ENCODE results near the gene OR2V1. TPM values are rescaled to one million over a fixed set of nuclear protein-coding genes. Genes with fewer than 3 reads are reported as not detected.
"Not testable (repeated sequence)": the region's sequence is repeated elsewhere in the genome, so short reads cannot be mapped to it uniquely, and the experiment has no call there.

OR2V1 gene
- total RNA-seq, 1 experiment from 2014 or later, result not detected

GRCh38 chr5:181161534-181162175, 30.7 kb upstream of the OR2V1 start:
- H3K4me2 ChIP-seq (ENCODE audit: low read depth, low read length, poor library complexity, severe bottlenecking), result peak overlapping the region; percentile 73
- DNase-seq, result no peak
- H3K9me3 ChIP-seq (ENCODE audit: low read length), result no peaks in the 10 kb centered on the region
- H3K9me2 ChIP-seq (replicated peaks; ENCODE audit: insufficient read depth, low read length), result no peaks in the 10 kb centered on the region
- H3K27me3 ChIP-seq (ENCODE audit: low read length), result no peaks in the 10 kb centered on the region
- H2AFZ ChIP-seq (ENCODE audit: low read length), result peak overlapping the region; percentile 96
- H3K4me1 ChIP-seq (ENCODE audit: low read length), result peaks cover 16% of the 10 kb centered on the region
- H3K36me3 ChIP-seq (ENCODE audit: insufficient read depth, low read length), result no peaks in the 10 kb centered on the region
- no peaks in the 10 kb centered on the region for H3K79me2 ChIP-seq (ENCODE audit: low read length)
- H3K4me3 ChIP-seq (ENCODE audit: low read length), result peak overlapping the region; percentile 63
- H3K27ac ChIP-seq (ENCODE audit: low read length), result peak overlapping the region; percentile 51; the same call in 1 of the 2 replicates
- H3K9ac ChIP-seq (ENCODE audit: low read length), result peak overlapping the region; percentile 72
- H4K20me1 ChIP-seq (ENCODE audit: insufficient read depth, low read depth, low read length), result no peaks in the 10 kb centered on the region

DNA sequence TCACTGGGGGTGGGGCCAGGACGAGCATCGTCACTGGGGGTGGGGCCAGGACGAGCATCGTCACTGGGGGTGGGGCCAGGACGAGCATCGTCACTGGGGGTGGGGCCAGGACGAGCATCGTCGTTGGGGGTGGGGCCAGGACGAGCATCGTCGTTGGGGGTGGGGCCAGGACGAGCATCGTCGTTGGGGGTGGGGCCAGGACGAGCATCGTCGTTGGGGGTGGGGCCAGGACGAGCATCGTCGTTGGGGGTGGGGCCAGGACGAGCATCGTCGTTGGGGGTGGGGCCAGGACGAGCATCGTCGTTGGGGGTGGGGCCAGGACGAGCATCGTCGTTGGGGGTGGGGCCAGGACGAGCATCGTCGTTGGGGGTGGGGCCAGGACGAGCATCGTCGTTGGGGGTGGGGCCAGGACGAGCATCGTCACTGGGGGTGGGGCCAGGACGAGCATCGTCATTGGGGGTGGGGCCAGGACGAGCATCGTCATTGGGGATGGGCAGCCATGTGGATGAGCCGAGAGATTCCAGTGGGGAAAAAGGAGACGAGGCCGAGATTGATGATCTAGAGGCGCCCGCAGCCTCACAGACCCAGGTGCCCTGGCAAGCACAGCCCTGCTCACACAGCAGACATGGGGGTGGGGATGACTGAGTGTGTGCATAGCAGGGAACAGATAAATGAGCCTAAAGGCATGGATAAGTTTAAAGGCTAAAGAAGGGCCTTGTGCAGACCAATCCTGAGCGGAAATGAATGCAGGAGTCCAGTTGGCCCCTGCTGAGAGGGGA, 30.0 kb upstream of the OR2V1 start:
- H3K4me3 ChIP-seq (ENCODE audit: low read length), result peak overlapping the region; percentile 63
- H3K4me2 ChIP-seq (ENCODE audit: low read depth, low read length, poor library complexity, severe bottlenecking), result peak overlapping the region; percentile 73
- H3K4me1 ChIP-seq (ENCODE audit: low read length), result peaks cover 15% of the 10 kb centered on the region
- H2AFZ ChIP-seq (ENCODE audit: low read length), result peak overlapping the region; percentile 96
- not testable (repeated sequence) for H4K20me1 ChIP-seq (ENCODE audit: insufficient read depth, low read depth, low read length); H3K36me3 ChIP-seq (ENCODE audit: insufficient read depth, low read length); H3K9me3 ChIP-seq (ENCODE audit: low read length); H3K79me2 ChIP-seq (ENCODE audit: low read length); H3K9me2 ChIP-seq (replicated peaks; ENCODE audit: insufficient read depth, low read length); H3K27me3 ChIP-seq (ENCODE audit: low read length)
- H3K27ac ChIP-seq (ENCODE audit: low read length), result peak overlapping the region; percentile 51; the same call in 1 of the 2 replicates
- peak overlapping the region; percentile 72 for H3K9ac ChIP-seq (ENCODE audit: low read length)
- peak; percentile 75 for DNase-seq

DNA sequence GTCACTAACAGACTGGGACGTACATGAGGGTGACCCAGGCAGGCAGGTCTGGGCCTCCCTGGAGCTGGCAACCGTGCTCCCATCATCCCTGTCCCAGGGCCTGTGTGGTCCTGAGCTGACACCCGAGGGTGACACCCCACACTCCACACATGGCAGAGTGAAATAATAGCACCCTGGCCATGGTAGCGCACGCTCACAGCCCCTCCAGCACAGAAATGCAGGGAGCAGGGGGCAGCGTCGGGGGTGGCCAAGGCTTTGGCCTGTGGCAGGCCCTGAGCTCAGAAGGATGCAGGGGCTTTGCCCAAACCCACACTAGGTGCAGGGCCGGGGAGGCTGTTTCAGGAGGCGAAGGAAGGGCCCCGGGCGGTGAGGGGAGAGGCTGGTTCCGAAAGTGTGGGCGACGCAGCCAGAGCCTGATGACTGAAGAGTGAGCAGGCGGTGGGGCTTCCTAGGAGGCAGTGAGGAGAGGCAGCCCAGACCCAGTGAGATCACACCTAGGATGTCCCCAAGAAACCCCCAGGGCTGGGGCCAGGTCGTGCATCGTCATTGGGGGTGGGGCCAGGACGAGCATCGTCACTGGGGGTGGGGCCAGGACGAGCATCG, 29.3 kb upstream of the OR2V1 start:
- peak overlapping the region; percentile 49; the same call in 1 of the 2 replicates for H3K27ac ChIP-seq (ENCODE audit: low read length)
- peaks cover 15% of the 10 kb centered on the region for H3K4me1 ChIP-seq (ENCODE audit: low read length)
- peak overlapping the region; percentile 56; the same call in 1 of the 2 replicates for H3K4me3 ChIP-seq (ENCODE audit: low read length)
- H2AFZ ChIP-seq (ENCODE audit: low read length), result peak overlapping the region; percentile 95
- DNase-seq, result peak; percentile 78
- H3K9ac ChIP-seq (ENCODE audit: low read length), result peak overlapping the region; percentile 47
- H3K27me3 ChIP-seq (ENCODE audit: low read length), result no peaks in the 10 kb centered on the region
- no peaks in the 10 kb centered on the region for H3K9me3 ChIP-seq (ENCODE audit: low read length)
- H3K9me2 ChIP-seq (replicated peaks; ENCODE audit: insufficient read depth, low read length), result no peaks in the 10 kb centered on the region
- H4K20me1 ChIP-seq (ENCODE audit: insufficient read depth, low read depth, low read length), result no peaks in the 10 kb centered on the region
- no peaks in the 10 kb centered on the region for H3K36me3 ChIP-seq (ENCODE audit: insufficient read depth, low read length)
- H3K79me2 ChIP-seq (ENCODE audit: low read length), result no peaks in the 10 kb centered on the region
- H3K4me2 ChIP-seq (ENCODE audit: low read depth, low read length, poor library complexity, severe bottlenecking), result peak overlapping the region; percentile 58

- H3K9me2 ChIP-seq (replicated peaks; ENCODE audit: insufficient read depth, low read length), result no peaks in the 10 kb centered on the region
- no peak overlapping the region for H3K9ac ChIP-seq (ENCODE audit: low read length)
- no peaks in the 10 kb centered on the region for H3K9me3 ChIP-seq (ENCODE audit: low read length)
- H3K36me3 ChIP-seq (ENCODE audit: insufficient read depth, low read length), result no peaks in the 10 kb centered on the region
- DNase-seq, result peak; percentile 95
- no peak overlapping the region; the same call in 1 of the 2 replicates for H2AFZ ChIP-seq (ENCODE audit: low read length)
- peaks cover 15% of the 10 kb centered on the region for H3K4me1 ChIP-seq (ENCODE audit: low read length)
- H3K4me3 ChIP-seq (ENCODE audit: low read length), result no peak overlapping the region
- no peak overlapping the region for H3K27ac ChIP-seq (ENCODE audit: low read length)
- no peaks in the 10 kb centered on the region for H4K20me1 ChIP-seq (ENCODE audit: insufficient read depth, low read depth, low read length)
- H3K27me3 ChIP-seq (ENCODE audit: low read length), result no peaks in the 10 kb centered on the region
- no peaks in the 10 kb centered on the region for H3K79me2 ChIP-seq (ENCODE audit: low read length)
- H3K4me2 ChIP-seq (ENCODE audit: low read depth, low read length, poor library complexity, severe bottlenecking), result no peak overlapping the region
Measured at GRCh38 chr5:181159286-181160151, 28.6 kb upstream of the OR2V1 start.

DNA sequence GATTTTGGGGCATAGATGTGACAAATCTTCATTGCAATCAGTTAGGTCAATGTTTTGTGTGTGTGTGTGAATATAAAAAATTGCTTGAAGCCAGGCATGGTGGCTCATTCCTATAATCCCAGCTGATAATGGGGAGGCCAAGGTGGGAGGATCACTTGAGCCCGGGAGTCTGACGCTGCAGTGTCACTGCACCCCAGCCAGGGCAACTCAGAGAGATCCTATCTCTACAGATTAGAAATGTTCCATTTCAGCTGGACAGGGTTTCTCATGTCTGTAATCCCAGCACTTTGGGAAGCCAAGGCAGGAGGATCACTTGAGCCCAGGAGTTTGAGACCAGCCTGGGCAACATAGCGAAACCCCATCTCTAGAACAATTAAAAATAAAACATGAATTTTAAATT, 27.9 kb upstream of the OR2V1 start:
- Histone ChIP-seq H2AFZ (ENCODE audit: low read length) (no peak overlapping the region), H3K4me1 (ENCODE audit: low read length) (peaks cover 15% of the 10 kb centered on the region)

DNA sequence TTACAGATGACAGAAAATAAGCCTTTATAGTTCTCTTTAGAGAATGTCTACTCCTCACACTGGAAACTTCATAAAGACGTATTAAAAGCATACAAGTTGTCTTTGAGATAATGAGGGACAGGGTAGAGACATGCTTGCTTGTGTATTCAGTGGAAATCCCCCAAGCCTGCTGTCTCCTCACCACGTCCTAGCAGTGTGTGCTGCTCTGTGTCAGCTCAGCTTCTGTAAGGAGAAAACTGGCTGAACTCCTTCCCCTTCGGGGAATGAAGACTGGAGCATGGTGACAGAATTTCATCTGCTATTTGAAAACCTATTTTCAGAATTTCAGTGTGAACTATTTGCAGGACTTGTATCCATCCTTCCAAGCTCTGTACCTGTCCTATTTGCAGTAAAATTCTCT, 25.8 kb upstream of the OR2V1 start:
- H3K36me3 ChIP-seq (ENCODE audit: insufficient read depth, low read length), result no peaks in the 10 kb centered on the region
- no peaks in the 10 kb centered on the region for H3K9me3 ChIP-seq (ENCODE audit: low read length)
- DNase-seq, result no peak
- no peak overlapping the region for H3K27ac ChIP-seq (ENCODE audit: low read length)
- no peak overlapping the region for H3K9ac ChIP-seq (ENCODE audit: low read length)
- peaks cover 11% of the 10 kb centered on the region for H3K4me1 ChIP-seq (ENCODE audit: low read length)
- H3K4me3 ChIP-seq (ENCODE audit: low read length), result no peak overlapping the region
- no peaks in the 10 kb centered on the region for H3K27me3 ChIP-seq (ENCODE audit: low read length)
- no peak overlapping the region for H2AFZ ChIP-seq (ENCODE audit: low read length)
- no peaks in the 10 kb centered on the region for H3K9me2 ChIP-seq (replicated peaks; ENCODE audit: insufficient read depth, low read length)
- no peaks in the 10 kb centered on the region for H4K20me1 ChIP-seq (ENCODE audit: insufficient read depth, low read depth, low read length)
- H3K4me2 ChIP-seq (ENCODE audit: low read depth, low read length, poor library complexity, severe bottlenecking), result no peak overlapping the region
- no peaks in the 10 kb centered on the region for H3K79me2 ChIP-seq (ENCODE audit: low read length)

More for the DNA sequence above, 27.9 kb upstream of the OR2V1 start:
- Histone ChIP-seq H3K79me2 (ENCODE audit: low read length) (no peaks in the 10 kb centered on the region), H3K9me3 (ENCODE audit: low read length) (no peaks in the 10 kb centered on the region), H3K27me3 (ENCODE audit: low read length) (no peaks in the 10 kb centered on the region), H3K27ac (ENCODE audit: low read length) (no peak overlapping the region), H3K4me2 (ENCODE audit: low read depth, low read length, poor library complexity, severe bottlenecking) (no peak overlapping the region), H3K9ac (ENCODE audit: low read length) (no peak overlapping the region), H3K36me3 (ENCODE audit: insufficient read depth, low read length) (no peaks in the 10 kb centered on the region), H3K4me3 (ENCODE audit: low read length) (no peak overlapping the region), H4K20me1 (ENCODE audit: insufficient read depth, low read depth, low read length) (no peaks in the 10 kb centered on the region), H3K9me2 (replicated peaks; ENCODE audit: insufficient read depth, low read length) (no peaks in the 10 kb centered on the region)
- no peak for DNase-seq

GRCh38 chr5:181153814-181154213, 22.8 kb upstream of the OR2V1 start:
- no peaks in the 10 kb centered on the region for H3K9me2 ChIP-seq (replicated peaks; ENCODE audit: insufficient read depth, low read length)

More at GRCh38 chr5:181153814-181154213, 22.8 kb upstream of the OR2V1 start:
- Histone ChIP-seq H4K20me1 (ENCODE audit: insufficient read depth, low read depth, low read length) (no peaks in the 10 kb centered on the region), H3K27ac (ENCODE audit: low read length) (no peak overlapping the region), H3K4me3 (ENCODE audit: low read length) (no peak overlapping the region), H3K9ac (ENCODE audit: low read length) (no peak overlapping the region), H3K4me2 (ENCODE audit: low read depth, low read length, poor library complexity, severe bottlenecking) (no peak overlapping the region), H3K36me3 (ENCODE audit: insufficient read depth, low read length) (no peaks in the 10 kb centered on the region), H3K79me2 (ENCODE audit: low read length) (no peaks in the 10 kb centered on the region), H3K4me1 (ENCODE audit: low read length) (no peaks in the 10 kb centered on the region), H3K9me3 (ENCODE audit: low read length) (no peaks in the 10 kb centered on the region), H2AFZ (ENCODE audit: low read length) (no peak overlapping the region), H3K27me3 (ENCODE audit: low read length) (no peaks in the 10 kb centered on the region)
- no peak for DNase-seq

All from Karpas-422 (cell line).